IMR-90 (cell line): ENCODE data around the gene ENTPD1. TPM values are rescaled to one million over a fixed set of nuclear protein-coding genes. Genes with fewer than 3 reads are reported as not detected.

Source experiments
- ATAC-seq: fragments of 200-7000 bp; cut with Tn5 transposase; 2 replicates; pipeline ENCODE4 v1.9.1; 2020; ENCODE audit warnings: low read depth, mild to moderate bottlenecking, moderate library complexity
- BruUV-seq: library from RNA; stranded (reverse); fragments of 400-500 nt; replicated peaks from 2 replicates; lab custom pipeline; 2021; lab: Mats Ljungman, UMichigan
- CTCF ChIA-PET: fragments of 300-600 bp; formaldehyde crosslinking; extraction: SDS; loops from one replicate; lab custom pipeline; 2021; ENCODE audit warnings: antibody characterized with exemption; lab: Yijun Ruan, JAX
- POLR2A ChIA-PET: fragments of 300-600 bp; sonication (Branson Sonifier 250); formaldehyde crosslinking; loops from one replicate; lab custom pipeline; 2022; ENCODE audit warnings: antibody characterized with exemption; ENCODE audit not compliant: unreplicated experiment; lab: Charles Lee
- DNase-seq: peaks from one replicate; pipeline ENCODE4 v3.0.0; 2013
- H2AFZ ChIP-seq: replicated peaks from 2 replicates; pipeline ENCODE3; 2013; ENCODE audit warnings: low read length, mild to moderate bottlenecking; ENCODE audit not compliant: poor library complexity
- H2AK5ac ChIP-seq: 2 replicates; pipeline ENCODE4 v1.6.1; 2013; ENCODE audit warnings: low read depth, low read length, inconsistent platforms
- H2AK9ac ChIP-seq: replicated peaks from 2 replicates; pipeline ENCODE3; 2013; ENCODE audit warnings: mild to moderate bottlenecking, low read depth, low read length, moderate library complexity; ENCODE audit not compliant: poor library complexity
- H2BK120ac ChIP-seq: 2 replicates; pipeline ENCODE4 v1.6.1; 2013; ENCODE audit warnings: low read depth, low read length, inconsistent platforms
- H2BK15ac ChIP-seq: 3 replicates; pipeline ENCODE4 v1.6.1; 2013; ENCODE audit warnings: low read depth, low read length, inconsistent platforms
- H2BK20ac ChIP-seq: 2 replicates; pipeline ENCODE4 v1.6.1; 2013; ENCODE audit warnings: low read depth, mild to moderate bottlenecking, inconsistent platforms, low read length, moderate library complexity
- H2BK5ac ChIP-seq: 2 replicates; pipeline ENCODE4 v1.6.1; 2013; ENCODE audit warnings: mild to moderate bottlenecking, low read depth, low read length, inconsistent platforms; ENCODE audit not compliant: poor library complexity, severe bottlenecking
- H3K14ac ChIP-seq: replicated peaks from 2 replicates; pipeline ENCODE4 v1.6.1; 2013; ENCODE audit warnings: low read depth, low read length, inconsistent platforms
- H3K18ac ChIP-seq: 2 replicates; pipeline ENCODE4 v1.6.1; 2013; ENCODE audit warnings: low read depth, low read length, control low read depth
- H3K23ac ChIP-seq: 2 replicates; pipeline ENCODE4 v1.6.1; 2013; ENCODE audit warnings: low read depth, low read length, inconsistent platforms
- H3K27ac ChIP-seq: 2 replicates; pipeline ENCODE4 v1.5.1; 2013; ENCODE audit warnings: mild to moderate bottlenecking, control low read depth, low read length; ENCODE audit not compliant: insufficient read depth
- H3K27me3 ChIP-seq: 2 replicates; pipeline ENCODE4 v1.6.1; 2013; ENCODE audit warnings: low read length; ENCODE audit not compliant: control insufficient read depth, insufficient read depth
- H3K36me3 ChIP-seq: 2 replicates; pipeline ENCODE4 v1.6.1; 2013; ENCODE audit warnings: low read length, mixed read lengths; ENCODE audit not compliant: control insufficient read depth, insufficient read depth
- H3K4ac ChIP-seq: 2 replicates; pipeline ENCODE4 v1.6.1; 2013; ENCODE audit warnings: low read depth, low read length, inconsistent platforms
- H3K4me1 ChIP-seq: 2 replicates; pipeline ENCODE4 v1.6.1; 2013; ENCODE audit warnings: low read length, mixed read lengths; ENCODE audit not compliant: control insufficient read depth, insufficient read depth
- H3K4me2 ChIP-seq: 2 replicates; pipeline ENCODE4 v1.6.1; 2013; ENCODE audit warnings: low read depth, mild to moderate bottlenecking, control low read depth, low read length, moderate library complexity
- H3K4me3 ChIP-seq: 2 replicates; pipeline ENCODE4 v1.5.1; 2013; ENCODE audit warnings: low read depth, mild to moderate bottlenecking, control low read depth, low read length, moderate library complexity; ENCODE audit not compliant: insufficient read depth
- H3K56ac ChIP-seq: 2 replicates; pipeline ENCODE4 v1.6.1; 2013; ENCODE audit warnings: low read length, inconsistent platforms; ENCODE audit not compliant: insufficient read depth; ENCODE audit errors: extremely low read depth
- H3K79me1 ChIP-seq, 2 experiments: 2 replicates each; pipeline ENCODE4 v1.6.1; 2013; ENCODE audit warnings: low read length in 2 of 2, inconsistent platforms in 1 of 2, low read depth in 1 of 2
- H3K9ac ChIP-seq: 2 replicates; pipeline ENCODE4 v1.6.1; 2013; ENCODE audit warnings: low read depth, low read length, control low read depth
- H3K9me1 ChIP-seq: 2 replicates; pipeline ENCODE4 v1.6.1; 2013; ENCODE audit warnings: low read length, inconsistent platforms; ENCODE audit not compliant: insufficient read depth
- H3K9me3 ChIP-seq: 2 replicates; pipeline ENCODE4 v1.6.1; 2013; ENCODE audit warnings: low read length; ENCODE audit not compliant: control insufficient read depth, insufficient read depth
- H4K20me1 ChIP-seq: 2 replicates; pipeline ENCODE4 v1.6.1; 2013; ENCODE audit warnings: low read length, inconsistent platforms; ENCODE audit not compliant: insufficient read depth
- H4K5ac ChIP-seq: 2 replicates; pipeline ENCODE4 v1.6.1; 2013; ENCODE audit warnings: mild to moderate bottlenecking, low read depth, low read length, control low read depth
- H4K8ac ChIP-seq, 2 experiments: 2 replicates each; pipeline ENCODE4 v1.6.1; 2013; ENCODE audit warnings: low read depth in 2 of 2, low read length in 2 of 2, control low read depth in 1 of 2, inconsistent platforms in 1 of 2
- H4K91ac ChIP-seq: 2 replicates; pipeline ENCODE4 v1.6.1; 2013; ENCODE audit warnings: low read depth, low read length, inconsistent platforms; ENCODE audit not compliant: insufficient read depth
- CHD1 ChIP-seq: IDR thresholded peaks from 2 replicates; pipeline ENCODE4 v1.6.1; 2012; ENCODE audit warnings: low read depth, low read length, improper control_type of control experiment
- POLR2A ChIP-seq: IDR thresholded peaks from 2 replicates; pipeline ENCODE4 v1.6.1; 2012; ENCODE audit warnings: mild to moderate bottlenecking, low read depth, low read length
- WGBS, 2 experiments: methylation state at CpG; one replicate each; pipeline versions ENCODE4 v1.1.5 to v1.1.7; 2013; ENCODE audit warnings: missing lambda C conversion rate in 2 of 2; ENCODE audit not compliant: insufficient read length in 1 of 2; ENCODE audit errors: extremely low coverage in 2 of 2; 5-methylcytosine and 5-hydroxymethylcytosine counted together
- dilution Hi-C: fragments of 300-500 bp; cut with HindIII; formaldehyde crosslinking; loops from one replicate; pipeline ENCODE4 v1.14.3; 2018; ENCODE audit warnings: low sequenced_read_pairs; ENCODE audit not compliant: unreplicated experiment
- in situ Hi-C: fragments of 300-500 bp; cut with MboI; formaldehyde crosslinking; loops from 3 replicates; pipeline ENCODE4 v1.14.3; 2019; ENCODE audit warnings: low sequenced_read_pairs, inconsistent platforms, mixed read lengths
- intact Hi-C: fragments of 100-400 bp; cut with micrococcal nuclease; formaldehyde crosslinking; loops from 2 replicates; pipeline ENCODE4 v1.10.0; 2022
- polyA plus RNA-seq, 3 experiments: library from polyadenylated mRNA; depleted of rRNA; stranded (reverse); fragments of >200 nt; gene quantifications; 2 replicates each; pipeline ENCODE4 v1.2.3, GENCODE V29; 2012; ENCODE audit warnings: low replicate concordance in 1 of 3
- total RNA-seq: library from RNA; depleted of rRNA; stranded (reverse); fragments of >200 nt; gene quantifications from 2 replicates; pipeline ENCODE4 v1.2.3, GENCODE V29; 2012

Gene ENTPD1
- total and polyA plus RNA-seq, 2 of the 4 experiments (the other 2 are of a cell fraction) = under 0.01 TPM; not detected in 1

- no TSS peak for BruUV-seq
- Histone ChIP-seq H3K18ac (no peak overlapping the region; the same call in 1 of the 2 replicates), H3K9me1 (no peaks in the 10 kb centered on the region), H4K8ac (no peak overlapping the region), H3K4me2 (no peak overlapping the region), H4K20me1 (no peaks in the 10 kb centered on the region), H3K9me3 (no peaks in the 10 kb centered on the region), H3K4me3 (no peak overlapping the region), H2BK15ac (peak overlapping the region; percentile 28; the same call in 1 of the 3 replicates), H3K36me3 (no peaks in the 10 kb centered on the region), H2AK9ac (no peak overlapping the region), H3K23ac (no peak overlapping the region), H3K4me1 (peaks cover 3% of the 10 kb centered on the region; the same call in 1 of the 2 replicates), H3K27ac (no peak overlapping the region), H2AK5ac (no peak overlapping the region), H3K27me3 (no peaks in the 10 kb centered on the region), H2BK20ac (peak overlapping the region; percentile 31; the same call in 1 of the 2 replicates), H2BK120ac (0 out of 2 replicates have a peak overlapping the region, but pooled peaks have one; percentile 10), H3K9ac (no peak overlapping the region), H2BK5ac (no peak overlapping the region), H2AFZ (no peak overlapping the region), H3K14ac (no peak overlapping the region), H4K91ac (no peak overlapping the region), H3K4ac (no peak overlapping the region), H3K79me1 (no peaks in the 10 kb centered on the region), H4K5ac (no peak overlapping the region), H3K56ac (no peak overlapping the region)
- intact Hi-C loops (loop anchor here (1.0 kb wide), 1 partner anchor 28 kb away; no protein-coding TSS in a partner anchor), in situ Hi-C loops (no loop called here), dilution Hi-C loops (no loop called here)
- DNase-seq (no peak), ATAC-seq (no peak)
- POLR2A ChIA-PET = no interaction called here
- WGBS, 2 experiments = no CpG with 5 or more reads among the region's 3 CpGs
- CTCF ChIA-PET = no interaction called here
- TF ChIP-seq CHD1 (no peak), POLR2A (no peak)
Measured at GRCh38 chr10:95789902-95790301, 33.9 kb downstream of the ENTPD1 start.
